Measurements from ENCODE around the gene TOMM7. TPM values are rescaled to one million over a fixed set of nuclear protein-coding genes. Genes with fewer than 3 reads are reported as not detected.
A peak's percentile ranks its signal among the peaks of the same experiment; 100 is the strongest.
"Not testable (repeated sequence)": the region's sequence is repeated elsewhere in the genome, so short reads cannot be mapped to it uniquely, and the experiment has no call there.

The TOMM7 gene
- total RNA-seq, 1 donor from 2014 or later, result 318 TPM

- intact Hi-C loops (cut with DNase I), result loop anchor here (2.0 to 10.0 kb wide), 5 partner anchors 32 to 294 kb away; partner anchors contain the start of genes HYCC1, IL6 and TOMM7
- no peak for DNase-seq (ENCODE audit: low spot score)
Measured at GRCh38 chr7:22855049-22855392, 32.4 kb upstream of the TOMM7 start.

- peak; percentile 92 for DNase-seq (ENCODE audit: low spot score)
- intact Hi-C loops (cut with DNase I), result loop anchor here (2.0 to 10.0 kb wide), 5 partner anchors 32 to 294 kb away; partner anchors contain the start of genes HYCC1, IL6 and TOMM7
Measured at GRCh38 chr7:22854158-22855048, 31.8 kb upstream of the TOMM7 start.

GRCh38 chr7:22853674-22854157 lies 31.1 kb upstream of the TOMM7 start:
- DNase-seq (ENCODE audit: low spot score), result no peak

GRCh38 chr7:22853138-22853537 lies 30.5 kb upstream of the TOMM7 start:
- intact Hi-C loops (cut with DNase I), result loop anchor here (10.0 kb wide), 2 partner anchors 128 to 202 kb away; partner anchors contain the start of gene IL6
- no peak for DNase-seq (ENCODE audit: low spot score)

More at GRCh38 chr7:22853674-22854157, 31.1 kb upstream of the TOMM7 start:
- intact Hi-C loops (cut with DNase I), result loop anchor here (2.0 to 10.0 kb wide), 4 partner anchors 31 to 293 kb away; partner anchors contain the start of genes IL6 and TOMM7

GRCh38 chr7:22851145-22851544 lies 28.5 kb upstream of the TOMM7 start:
- no peak for DNase-seq (ENCODE audit: low spot score)
- intact Hi-C loops (cut with DNase I), result loop anchor here (10.0 kb wide), 2 partner anchors 126 to 204 kb away; partner anchors contain the start of gene IL6

GRCh38 chr7:22850394-22850793 lies 27.7 kb upstream of the TOMM7 start:
- intact Hi-C loops (cut with DNase I), result loop anchor here (10.0 kb wide), 2 partner anchors 126 to 204 kb away; partner anchors contain the start of gene IL6
- not testable (repeated sequence) for DNase-seq (ENCODE audit: low spot score)

GRCh38 chr7:22849662-22850061 lies 27.0 kb upstream of the TOMM7 start:
- no peak for DNase-seq (ENCODE audit: low spot score)
- intact Hi-C loops (cut with DNase I), result loop anchor here (10.0 kb wide), 2 partner anchors 125 to 205 kb away; partner anchors contain the start of gene IL6

GRCh38 chr7:22849172-22849571 lies 26.5 kb upstream of the TOMM7 start:
- intact Hi-C loops (cut with DNase I), result no loop called here
- no peak for DNase-seq (ENCODE audit: low spot score)

GRCh38 chr7:22846961-22847360 lies 24.3 kb upstream of the TOMM7 start:
- DNase-seq (ENCODE audit: low spot score), result no peak
- intact Hi-C loops (cut with DNase I), result no loop called here

- intact Hi-C loops (cut with DNase I), result no loop called here
Measured at GRCh38 chr7:22845221-22845834, 22.7 kb upstream of the TOMM7 start.

GRCh38 chr7:22843681-22844309 lies 21.1 kb upstream of the TOMM7 start:
- intact Hi-C loops (cut with DNase I), result no loop called here
- DNase-seq (ENCODE audit: low spot score), result no peak

More at GRCh38 chr7:22845221-22845834, 22.7 kb upstream of the TOMM7 start:
- no peak for DNase-seq (ENCODE audit: low spot score)

- intact Hi-C loops (cut with DNase I), result no loop called here
- no peak for DNase-seq (ENCODE audit: low spot score)
Measured at GRCh38 chr7:22842973-22843372, 20.3 kb upstream of the TOMM7 start.

- no peak for DNase-seq (ENCODE audit: low spot score)
- intact Hi-C loops (cut with DNase I), result no loop called here
Measured at GRCh38 chr7:22842383-22842941, 19.8 kb upstream of the TOMM7 start.

GRCh38 chr7:22841954-22842353 lies 19.3 kb upstream of the TOMM7 start:
- no peak for DNase-seq (ENCODE audit: low spot score)
- intact Hi-C loops (cut with DNase I), result no loop called here

GRCh38 chr7:22837308-22837707 lies 14.7 kb upstream of the TOMM7 start:
- intact Hi-C loops (cut with DNase I), result no loop called here
- no peak for DNase-seq (ENCODE audit: low spot score)

GRCh38 chr7:22836506-22836905 lies 13.9 kb upstream of the TOMM7 start:
- intact Hi-C loops (cut with DNase I); DNase-seq (ENCODE audit: low spot score): not testable (repeated sequence)

GRCh38 chr7:22833957-22834356 lies 11.3 kb upstream of the TOMM7 start:
- intact Hi-C loops (cut with DNase I), result no loop called here

GRCh38 chr7:22833113-22833855 lies 10.6 kb upstream of the TOMM7 start:
- no peak for DNase-seq (ENCODE audit: low spot score)
- intact Hi-C loops (cut with DNase I), result no loop called here

More at GRCh38 chr7:22833957-22834356, 11.3 kb upstream of the TOMM7 start:
- no peak for DNase-seq (ENCODE audit: low spot score)

GRCh38 chr7:22832401-22832800 lies 9.8 kb upstream of the TOMM7 start:
- DNase-seq (ENCODE audit: low spot score), result no peak
- intact Hi-C loops (cut with DNase I), result no loop called here
